ENCODE measurements around the gene CSNK1E. TPM values are rescaled to one million over a fixed set of nuclear protein-coding genes. Genes with fewer than 3 reads are reported as not detected.
A peak's percentile ranks its signal among the peaks of the same experiment; 100 is the strongest.
"Not testable (repeated sequence)": the region's sequence is repeated elsewhere in the genome, so short reads cannot be mapped to it uniquely, and the experiment has no call there.

The CSNK1E gene
- polyA plus RNA-seq, 6 donors from 2014 or later, result 5.8 to 19.6 (median 10.0) TPM

DNA sequence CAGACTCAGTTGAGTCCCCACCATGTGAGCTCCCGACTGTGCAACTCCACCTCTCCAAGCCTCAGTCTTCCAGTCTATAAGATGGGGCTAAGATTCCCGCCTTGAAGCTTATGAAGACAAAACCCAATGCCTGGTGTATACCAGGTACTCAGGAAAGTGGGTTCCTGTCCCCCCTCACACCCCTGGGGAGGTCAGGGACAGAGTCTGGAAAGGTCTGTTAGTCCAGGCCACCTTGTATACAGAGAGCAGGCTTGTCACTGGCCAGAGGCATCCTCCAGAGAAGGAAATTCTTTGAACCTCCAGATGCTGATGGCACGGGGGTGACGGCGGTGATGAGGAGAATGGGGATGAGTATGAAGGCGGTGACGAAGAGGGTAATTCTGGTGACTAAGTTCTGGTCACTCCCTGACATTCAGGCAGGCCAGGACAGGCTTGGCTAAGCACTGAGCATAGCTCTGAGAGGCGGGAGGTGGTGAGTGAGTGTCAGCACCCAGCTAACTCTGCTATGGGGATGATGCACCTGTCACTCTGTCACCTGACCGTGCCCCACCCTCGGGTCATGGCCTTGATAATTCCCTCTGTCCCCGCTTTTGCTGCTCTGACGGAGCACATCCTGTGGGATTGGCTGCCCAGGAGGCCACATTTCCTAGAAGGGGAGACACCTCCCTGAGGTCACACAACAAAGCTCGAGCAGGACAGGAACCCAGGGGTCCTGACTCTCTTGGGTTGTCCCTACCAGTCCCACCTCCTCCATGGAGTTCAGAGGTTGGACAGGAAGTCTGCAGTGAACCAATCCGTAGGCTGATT is 30.9 kb upstream of the CSNK1E start:
- H3K9me3 Mint-ChIP-seq, result no peaks in the 10 kb centered on the region
- DNase-seq (no peak), ATAC-seq (ENCODE audit: low read depth in 2 of 2) (no peak)
- H3K4me3 Mint-ChIP-seq, result no peak overlapping the region
- H3K36me3 Mint-ChIP-seq, result no peaks in the 10 kb centered on the region
- H3K27ac Mint-ChIP-seq, result peak overlapping the region in 2 of 6 donors; percentile 26 to 37
- H3K4me1 Mint-ChIP-seq, result peaks cover 7 to 20% (median 17%) of the 10 kb centered on the region in 3 donors
- H3K27me3 Mint-ChIP-seq, result peaks cover 0 to 5% (median 0%) of the 10 kb centered on the region in 3 donors

- no peaks in the 10 kb centered on the region for H3K36me3 Mint-ChIP-seq
- H3K4me1 Mint-ChIP-seq, result peaks cover 7 to 17% (median 17%) of the 10 kb centered on the region in 3 donors
- H3K9me3 Mint-ChIP-seq, result no peaks in the 10 kb centered on the region
- peaks cover 0 to 5% (median 0%) of the 10 kb centered on the region in 3 donors for H3K27me3 Mint-ChIP-seq
- DNase-seq, result no peak
- H3K27ac Mint-ChIP-seq, result peak overlapping the region in 4 of 6 donors; percentile 30 to 92 (median 66)
- no peak overlapping the region for H3K4me3 Mint-ChIP-seq
- ATAC-seq (ENCODE audit: low read depth in 2 of 2), result no peak
These were observed 30.1 kb upstream of the CSNK1E start for GRCh38 chr22:38347181-38347943.

- H3K4me1 Mint-ChIP-seq, result peaks cover 7 to 17% (median 17%) of the 10 kb centered on the region in 3 donors
- no peaks in the 10 kb centered on the region for H3K36me3 Mint-ChIP-seq
- DNase-seq (no peak), ATAC-seq (ENCODE audit: low read depth in 2 of 2) (no peak)
- no peaks in the 10 kb centered on the region for H3K9me3 Mint-ChIP-seq
- H3K27ac Mint-ChIP-seq, result no peak overlapping the region
- peaks cover 0 to 5% (median 0%) of the 10 kb centered on the region in 3 donors for H3K27me3 Mint-ChIP-seq
- H3K4me3 Mint-ChIP-seq, result no peak overlapping the region
These were observed 29.3 kb upstream of the CSNK1E start for GRCh38 chr22:38346506-38346905.

DNA sequence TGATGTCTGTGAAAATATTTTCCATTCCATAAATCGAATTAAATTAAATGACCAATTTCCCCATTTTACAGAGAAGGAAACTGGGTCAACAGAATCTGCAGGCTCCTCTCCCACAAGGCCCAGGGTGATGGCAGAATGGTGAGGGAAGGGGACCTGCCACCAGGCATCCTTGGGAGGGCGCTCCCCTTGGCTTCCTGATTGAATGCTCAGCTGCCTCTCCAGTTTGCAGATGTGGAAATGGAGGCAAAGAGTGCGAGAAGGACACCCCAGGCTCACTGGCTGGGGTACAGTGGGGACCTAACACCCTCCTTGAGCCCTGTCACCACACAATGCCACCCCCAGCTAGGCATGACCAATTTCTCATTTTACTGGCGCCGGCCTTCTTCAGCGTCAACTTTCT is 28.5 kb upstream of the CSNK1E start:
- no peak overlapping the region for H3K27ac Mint-ChIP-seq
- ATAC-seq (ENCODE audit: low read depth in 2 of 2), result no peak
- H3K4me1 Mint-ChIP-seq, result peaks cover 7 to 17% (median 17%) of the 10 kb centered on the region in 3 donors
- H3K9me3 Mint-ChIP-seq, result no peaks in the 10 kb centered on the region
- no peak overlapping the region for H3K4me3 Mint-ChIP-seq
- H3K27me3 Mint-ChIP-seq, result peaks cover 0 to 5% (median 0%) of the 10 kb centered on the region in 3 donors
- H3K36me3 Mint-ChIP-seq, result no peaks in the 10 kb centered on the region
- DNase-seq, result no peak

DNA sequence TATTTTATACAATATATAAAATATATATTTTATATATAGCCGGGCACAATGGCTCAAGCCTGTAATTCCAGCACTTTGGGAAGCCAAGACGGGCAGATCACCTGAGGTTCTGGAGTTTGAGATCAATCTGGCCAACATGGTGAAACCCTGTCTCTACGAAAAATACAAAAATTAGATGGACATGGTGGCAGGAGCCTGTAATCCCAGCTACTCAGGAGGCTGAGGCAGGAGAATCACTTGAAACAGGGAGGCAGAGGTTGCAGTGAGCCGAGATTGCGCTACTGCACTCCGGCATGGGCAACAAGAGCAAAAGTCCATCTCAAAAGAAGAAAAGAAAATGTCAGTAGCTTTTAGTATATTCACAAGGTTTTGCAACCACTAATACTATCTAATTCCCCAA is 22.7 kb upstream of the CSNK1E start:
- not testable (repeated sequence) for H3K36me3 Mint-ChIP-seq; H3K4me3 Mint-ChIP-seq; H3K9me3 Mint-ChIP-seq; DNase-seq; H3K27me3 Mint-ChIP-seq; H3K27ac Mint-ChIP-seq; ATAC-seq (ENCODE audit: low read depth in 2 of 2)
- H3K4me1 Mint-ChIP-seq, result peaks cover 0 to 11% (median 0%) of the 10 kb centered on the region in 3 donors

- H3K36me3 Mint-ChIP-seq, result no peaks in the 10 kb centered on the region
- H3K4me3 Mint-ChIP-seq, result no peak overlapping the region
- ATAC-seq (ENCODE audit: low read depth in 2 of 2), result no peak
- H3K27ac Mint-ChIP-seq, result no peak overlapping the region
- no peak for DNase-seq
- no peaks in the 10 kb centered on the region for H3K9me3 Mint-ChIP-seq
- peaks cover 0 to 11% (median 0%) of the 10 kb centered on the region in 3 donors for H3K4me1 Mint-ChIP-seq
- peaks cover 0 to 7% (median 0%) of the 10 kb centered on the region in 3 donors for H3K27me3 Mint-ChIP-seq
These were observed 21.6 kb upstream of the CSNK1E start for GRCh38 chr22:38338772-38339379.

- peak overlapping the region in 1 of 6 donors; percentile 41 for H3K27ac Mint-ChIP-seq
- DNase-seq (no peak), ATAC-seq (ENCODE audit: low read depth in 2 of 2) (no peak)
- peak overlapping the region; percentile 49 to 90 (median 76) for H3K4me3 Mint-ChIP-seq
- peaks cover 0 to 7% (median 0%) of the 10 kb centered on the region in 3 donors for H3K27me3 Mint-ChIP-seq
- H3K36me3 Mint-ChIP-seq, result no peaks in the 10 kb centered on the region
- H3K4me1 Mint-ChIP-seq, result peaks cover 0 to 11% (median 0%) of the 10 kb centered on the region in 3 donors
- no peaks in the 10 kb centered on the region for H3K9me3 Mint-ChIP-seq
These were observed 19.5 kb upstream of the CSNK1E start for GRCh38 chr22:38336699-38337098.

GRCh38 chr22:38335077-38335476 is 17.8 kb upstream of the CSNK1E start:
- Mint-ChIP-seq H3K4me1 (peaks cover 0 to 11% (median 0%) of the 10 kb centered on the region in 3 donors), H3K27ac (peak overlapping the region in 1 of 6 donors; percentile 38), H3K36me3 (no peaks in the 10 kb centered on the region), H3K9me3 (no peaks in the 10 kb centered on the region), H3K27me3 (peaks cover 0 to 7% (median 0%) of the 10 kb centered on the region in 3 donors), H3K4me3 (peak overlapping the region in 6 of 8 donors; percentile 49 to 90 (median 83))
- ATAC-seq (ENCODE audit: low read depth in 2 of 2) (no peak), DNase-seq (no peak)

DNA sequence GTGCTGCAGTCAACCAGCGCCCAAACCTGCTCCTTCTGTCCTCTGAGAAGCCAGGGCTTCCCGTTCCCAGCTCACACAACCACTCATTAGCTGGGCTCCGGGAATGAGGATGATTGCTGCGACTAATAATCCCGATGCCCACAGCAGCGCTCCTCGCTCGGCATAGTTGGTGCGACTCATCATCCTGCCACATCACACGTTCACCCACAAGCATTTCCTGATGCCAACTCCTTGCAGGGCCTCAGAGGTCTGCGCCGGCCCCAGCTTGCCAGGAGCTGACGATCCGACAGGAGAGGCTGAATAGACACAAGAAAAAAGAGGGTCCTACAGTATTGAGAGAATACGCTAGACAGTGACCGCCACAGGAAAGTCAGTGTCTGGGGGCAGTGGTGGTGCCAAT is 10.6 kb upstream of the CSNK1E start:
- Mint-ChIP-seq H3K9me3 (no peaks in the 10 kb centered on the region), H3K4me1 (no peaks in the 10 kb centered on the region), H3K36me3 (no peaks in the 10 kb centered on the region), H3K27me3 (peaks cover 0 to 8% (median 5%) of the 10 kb centered on the region in 3 donors), H3K27ac (peak overlapping the region in 1 of 6 donors; percentile 42), H3K4me3 (no peak overlapping the region)
- no peak for ATAC-seq (ENCODE audit: low read depth in 2 of 2)
- DNase-seq, result no peak

- ATAC-seq (ENCODE audit: low read depth in 2 of 2) (no peak), DNase-seq (no peak)
- peaks cover 0 to 8% (median 5%) of the 10 kb centered on the region in 3 donors for H3K27me3 Mint-ChIP-seq
- H3K4me1 Mint-ChIP-seq, result no peaks in the 10 kb centered on the region
- no peak overlapping the region for H3K27ac Mint-ChIP-seq
- no peaks in the 10 kb centered on the region for H3K36me3 Mint-ChIP-seq
- no peaks in the 10 kb centered on the region for H3K9me3 Mint-ChIP-seq
- no peak overlapping the region for H3K4me3 Mint-ChIP-seq
These were observed 10.2 kb upstream of the CSNK1E start for GRCh38 chr22:38327396-38327795.

DNA sequence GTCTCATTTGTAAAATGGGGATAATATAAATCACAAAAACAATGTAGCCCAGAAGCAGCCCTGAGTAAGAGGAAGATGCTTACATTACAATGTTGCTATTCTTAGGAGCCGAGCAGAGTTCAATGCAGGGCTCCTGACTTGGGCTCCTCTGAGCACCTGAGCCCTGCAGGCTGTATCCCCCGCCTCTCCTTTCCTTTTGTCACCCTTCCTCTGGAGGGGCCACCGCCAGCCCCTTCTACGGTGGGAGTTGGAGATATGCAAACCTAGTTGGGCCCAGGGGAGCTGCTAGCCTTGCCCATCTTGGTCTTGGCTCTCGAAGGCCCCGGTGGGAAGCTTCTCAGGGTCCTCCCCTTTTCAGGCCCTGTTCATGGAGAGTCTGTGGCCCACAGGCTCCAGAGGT is 8.4 kb upstream of the CSNK1E start:
- no peak overlapping the region for H3K27ac Mint-ChIP-seq
- peaks cover 0 to 8% (median 5%) of the 10 kb centered on the region in 3 donors for H3K27me3 Mint-ChIP-seq
- no peaks in the 10 kb centered on the region for H3K36me3 Mint-ChIP-seq
- DNase-seq, result no peak
- H3K9me3 Mint-ChIP-seq, result no peaks in the 10 kb centered on the region
- H3K4me3 Mint-ChIP-seq, result no peak overlapping the region
- H3K4me1 Mint-ChIP-seq, result no peaks in the 10 kb centered on the region
- no peak for ATAC-seq (ENCODE audit: low read depth in 2 of 2)

- peak overlapping the region in 3 of 8 donors; percentile 15 to 47 (median 25) for H3K4me3 Mint-ChIP-seq
- DNase-seq (no peak), ATAC-seq (ENCODE audit: low read depth in 2 of 2) (no peak)
- H3K4me1 Mint-ChIP-seq, result peaks cover under 1 to 21% (median 16%) of the 10 kb centered on the region in 3 donors
- peak overlapping the region; percentile 8 to 54 (median 38) for H3K27ac Mint-ChIP-seq
- H3K27me3 Mint-ChIP-seq, result no peaks in the 10 kb centered on the region
- H3K36me3 Mint-ChIP-seq, result no peaks in the 10 kb centered on the region
- H3K9me3 Mint-ChIP-seq, result no peaks in the 10 kb centered on the region
These were observed 3.6 kb upstream of the CSNK1E start for GRCh38 chr22:38320605-38321402.

All from naive B cell (primary cell).